CD4-positive, alpha-beta T cell treated with Interleukin-15 for 1 hour (primary cell): ENCODE data around the gene SLC22A7.
"Not testable (repeated sequence)": the region's sequence is repeated elsewhere in the genome, so short reads cannot be mapped to it uniquely, and the experiment has no call there.

Experiments used
- DNase-seq: peaks from one replicate; pipeline ENCODE4 v3.0.0-alpha.2; 2020

Gene SLC22A7

DNA sequence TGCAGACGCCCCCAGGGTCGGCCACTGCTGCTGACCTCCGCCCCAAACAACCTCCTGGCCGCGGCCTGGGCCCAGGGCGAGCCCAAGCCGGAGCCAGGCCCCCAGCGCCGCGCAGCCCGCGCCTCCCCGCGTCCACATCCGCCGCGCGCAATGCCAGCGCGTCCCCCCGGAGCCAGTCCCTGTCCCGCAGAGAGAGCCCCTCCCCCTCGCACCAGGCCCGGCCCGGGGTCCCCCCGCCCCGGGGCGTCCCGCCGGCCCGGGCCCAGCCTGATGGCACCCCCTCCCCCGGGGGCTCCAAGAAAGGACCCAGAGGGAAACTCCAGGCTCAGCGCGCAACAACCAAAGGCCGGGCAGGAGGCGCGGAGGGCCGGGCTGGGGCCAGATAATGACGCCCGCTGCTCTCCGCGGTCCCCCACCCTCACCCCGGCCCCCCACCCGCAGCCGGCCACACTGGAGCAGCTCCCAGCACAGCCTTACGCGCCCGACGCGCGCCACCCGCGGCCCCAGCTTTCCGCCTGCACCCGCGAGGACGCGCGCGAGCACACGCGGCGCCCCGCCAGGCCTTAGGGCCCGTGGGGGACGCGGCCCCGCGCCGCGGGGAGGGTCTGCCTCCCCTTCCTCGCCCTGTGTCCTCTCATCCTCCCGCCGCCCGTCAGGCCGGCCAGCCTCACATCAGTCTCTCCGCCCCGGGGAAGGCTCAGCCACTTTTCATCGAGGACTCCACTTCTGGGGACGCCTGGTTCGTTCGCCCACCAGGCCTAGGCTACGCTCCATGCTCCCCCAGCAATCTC lies 12.9 kb upstream of the SLC22A7 start:
- DNase-seq: no peak

- DNase-seq: no peak
Measured at GRCh38 chr6:43285832-43286231, 12.2 kb upstream of the SLC22A7 start.

DNA sequence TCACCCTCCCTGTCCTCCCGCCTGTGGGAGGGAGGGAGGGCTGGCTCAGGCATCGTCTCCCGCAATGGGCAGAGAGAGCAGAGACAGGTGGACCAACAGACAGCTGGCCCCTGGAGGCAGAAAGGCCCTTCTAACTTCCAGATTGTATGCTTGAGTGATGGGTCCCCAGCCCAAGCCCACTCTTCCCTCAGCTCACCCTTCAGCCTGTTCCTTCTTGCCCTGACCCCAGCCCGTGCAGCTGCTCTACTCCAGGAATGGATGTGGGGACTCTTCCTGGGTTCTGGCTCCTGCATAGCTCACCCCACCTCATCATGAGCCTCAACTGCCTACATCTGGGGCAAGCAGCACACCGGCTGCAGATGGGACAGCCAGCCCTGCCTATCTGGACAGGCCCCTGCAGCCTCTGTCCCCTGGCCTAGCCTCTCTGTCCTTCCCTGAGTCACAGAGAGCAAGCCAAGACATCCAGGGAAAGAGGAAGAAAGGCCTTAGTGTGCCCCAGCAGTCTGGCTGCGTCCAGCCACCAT lies 11.5 kb upstream of the SLC22A7 start:
- DNase-seq: no peak

GRCh38 chr6:43286980-43287716 lies 10.9 kb upstream of the SLC22A7 start:
- no peak for DNase-seq

DNA sequence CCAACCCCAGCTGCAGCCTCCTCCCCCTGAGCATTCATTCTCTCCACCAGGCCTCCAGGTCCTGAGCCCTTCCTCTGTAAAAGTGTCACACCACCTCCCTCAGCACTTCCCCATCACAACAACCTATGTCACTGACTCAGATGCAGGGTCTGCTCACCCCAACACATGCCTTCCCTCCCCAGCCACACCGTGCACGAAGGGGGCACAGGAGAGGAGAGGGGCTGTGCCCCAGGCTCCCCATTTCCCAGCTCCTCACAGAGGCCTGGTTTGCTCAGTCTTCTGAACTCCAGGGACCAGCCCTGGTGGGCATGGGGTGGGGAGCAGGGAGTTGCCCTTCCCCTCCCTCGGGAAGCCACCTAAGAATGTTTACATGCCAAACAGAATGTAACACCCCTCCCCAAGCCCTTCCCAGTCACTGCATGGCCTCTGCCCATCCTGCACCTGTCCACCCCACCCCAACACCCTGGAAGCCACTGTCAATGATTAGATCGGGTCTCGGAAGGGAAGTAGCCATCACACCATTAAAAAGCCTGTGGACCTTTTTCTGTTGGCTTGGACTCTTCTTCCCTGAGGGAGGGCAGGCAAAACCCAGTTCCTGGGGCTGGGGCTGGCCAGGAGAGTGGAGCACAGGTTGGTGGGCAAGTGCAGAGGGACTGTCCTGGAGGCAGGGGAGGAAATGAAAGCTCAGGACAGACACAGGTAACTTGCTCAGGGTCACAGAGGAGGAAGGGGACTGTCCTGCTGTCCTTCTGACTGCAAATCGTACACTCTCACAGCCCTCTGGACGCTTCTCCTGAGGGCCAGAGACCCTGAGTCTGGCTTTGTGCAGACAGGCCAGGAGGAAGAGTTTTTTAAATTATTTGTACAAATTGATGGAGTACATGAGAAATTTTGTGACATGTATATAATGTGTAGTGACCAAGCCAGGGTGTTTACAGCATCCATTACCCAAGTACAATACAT lies 10.1 kb upstream of the SLC22A7 start:
- DNase-seq: no peak

DNA sequence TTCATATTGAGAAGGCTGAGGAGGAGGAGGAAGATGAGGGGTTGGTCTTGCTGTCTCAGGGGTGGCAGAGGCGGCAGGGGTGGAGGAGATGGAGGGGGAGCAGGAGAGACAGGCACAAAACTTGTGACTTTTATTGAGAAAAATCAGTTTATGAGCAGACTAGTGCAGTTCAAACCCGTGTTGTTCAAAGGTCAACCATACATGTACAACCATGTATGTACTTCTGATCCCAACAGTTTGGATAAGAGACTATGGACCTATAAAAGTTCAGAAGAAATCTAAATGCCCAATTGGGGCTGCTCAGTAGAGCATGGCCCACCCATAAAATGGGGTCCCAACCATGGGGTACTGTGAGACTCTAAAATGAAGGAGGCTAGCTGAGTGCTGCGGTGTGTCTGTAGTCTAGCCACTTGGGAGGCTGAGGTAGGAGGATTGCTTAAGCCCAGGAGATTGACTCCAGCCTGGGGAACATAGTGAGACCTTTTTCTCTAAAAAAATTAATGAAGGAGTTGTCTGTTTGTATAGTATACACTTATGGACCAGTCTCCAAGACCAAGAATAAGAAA lies 7.6 kb upstream of the SLC22A7 start:
- no peak for DNase-seq

DNA sequence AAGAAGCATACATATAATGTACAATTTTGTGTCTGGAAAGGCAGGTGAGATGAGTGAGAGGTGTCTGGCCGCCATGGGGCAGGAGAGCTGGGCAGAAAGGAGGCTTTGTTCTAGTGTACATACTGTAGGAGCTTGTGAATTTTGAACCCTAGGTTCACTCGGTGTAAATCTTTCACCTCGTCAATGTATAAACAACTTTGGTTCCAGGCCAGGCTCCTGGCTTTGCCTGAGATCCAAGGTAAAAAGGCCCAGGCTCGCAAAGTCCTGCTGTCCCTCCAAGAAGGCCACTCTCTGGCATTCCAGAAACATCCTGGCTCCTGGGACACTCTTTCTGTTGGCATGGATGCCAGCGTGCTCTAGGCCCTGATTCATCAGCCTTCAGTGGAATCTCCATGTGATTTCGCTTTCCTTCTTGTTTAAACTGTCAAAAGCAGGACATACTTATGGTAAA lies 7.1 kb upstream of the SLC22A7 start:
- no peak for DNase-seq

GRCh38 chr6:43291708-43292107 lies 6.4 kb upstream of the SLC22A7 start:
- DNase-seq: no peak

- DNase-seq: no peak
Measured at GRCh38 chr6:43292341-43292740, 5.7 kb upstream of the SLC22A7 start.

- no peak for DNase-seq
Measured at GRCh38 chr6:43292763-43293318, 5.2 kb upstream of the SLC22A7 start.

GRCh38 chr6:43293698-43294097 lies 4.4 kb upstream of the SLC22A7 start:
- no peak for DNase-seq

- no peak for DNase-seq
Measured at GRCh38 chr6:43294536-43294935, 3.5 kb upstream of the SLC22A7 start.

DNA sequence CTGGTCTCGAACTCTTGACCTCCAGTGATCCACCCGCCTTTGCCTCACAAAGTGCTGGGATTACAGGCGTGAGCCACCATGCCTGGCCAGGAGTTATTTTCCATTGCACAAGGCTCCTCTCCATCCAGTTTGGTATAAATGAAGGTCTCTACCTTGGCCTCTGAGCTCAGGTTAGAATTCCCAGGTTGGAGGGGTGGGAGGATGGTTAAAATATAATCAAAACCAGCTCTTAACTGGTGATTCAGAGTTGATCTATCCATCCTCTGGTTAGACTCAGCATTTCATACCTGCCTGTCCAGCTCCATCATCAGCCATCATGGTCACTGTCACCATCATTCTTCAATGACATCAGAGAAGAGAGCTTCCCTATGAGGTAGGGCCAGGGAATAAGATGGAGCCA lies 2.6 kb upstream of the SLC22A7 start:
- no peak for DNase-seq

- no peak for DNase-seq
Measured at GRCh38 chr6:43296780-43297497, 1.1 kb upstream of the SLC22A7 start.

DNA sequence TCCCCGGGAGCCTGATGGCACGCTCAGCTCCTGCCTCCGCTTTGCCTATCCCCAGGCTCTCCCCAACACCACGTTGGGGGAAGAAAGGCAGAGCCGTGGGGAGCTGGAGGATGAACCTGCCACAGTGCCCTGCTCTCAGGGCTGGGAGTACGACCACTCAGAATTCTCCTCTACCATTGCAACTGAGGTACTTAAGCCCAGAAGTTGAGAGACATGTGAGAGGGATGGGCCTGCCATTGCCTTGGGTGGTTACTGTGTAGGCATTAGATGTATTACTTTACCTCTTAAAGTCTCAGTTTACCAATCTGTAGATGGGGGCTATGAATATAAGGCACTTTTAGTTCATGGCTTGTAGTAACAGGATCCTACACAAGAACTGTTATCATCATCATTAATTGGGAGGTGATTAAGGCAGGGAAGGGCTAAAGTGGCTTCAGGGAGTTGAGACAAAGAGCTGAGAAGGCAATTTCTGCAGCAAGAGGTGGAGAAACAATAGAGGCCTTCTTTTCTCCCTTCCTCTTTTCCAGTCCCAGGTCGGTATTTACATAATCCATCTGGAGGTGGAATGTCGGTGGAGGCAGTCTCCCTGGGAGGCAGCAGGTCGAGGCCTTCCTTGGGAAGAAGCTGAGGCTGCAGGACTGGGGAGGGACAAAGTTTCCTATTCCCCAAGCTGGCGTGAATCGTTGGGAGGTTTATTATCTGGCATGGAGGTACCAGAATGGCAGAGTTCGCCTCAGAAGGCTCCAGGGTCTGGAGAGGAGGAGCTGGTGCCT lies 691 bp downstream of the SLC22A7 start:
- DNase-seq: no peak

DNA sequence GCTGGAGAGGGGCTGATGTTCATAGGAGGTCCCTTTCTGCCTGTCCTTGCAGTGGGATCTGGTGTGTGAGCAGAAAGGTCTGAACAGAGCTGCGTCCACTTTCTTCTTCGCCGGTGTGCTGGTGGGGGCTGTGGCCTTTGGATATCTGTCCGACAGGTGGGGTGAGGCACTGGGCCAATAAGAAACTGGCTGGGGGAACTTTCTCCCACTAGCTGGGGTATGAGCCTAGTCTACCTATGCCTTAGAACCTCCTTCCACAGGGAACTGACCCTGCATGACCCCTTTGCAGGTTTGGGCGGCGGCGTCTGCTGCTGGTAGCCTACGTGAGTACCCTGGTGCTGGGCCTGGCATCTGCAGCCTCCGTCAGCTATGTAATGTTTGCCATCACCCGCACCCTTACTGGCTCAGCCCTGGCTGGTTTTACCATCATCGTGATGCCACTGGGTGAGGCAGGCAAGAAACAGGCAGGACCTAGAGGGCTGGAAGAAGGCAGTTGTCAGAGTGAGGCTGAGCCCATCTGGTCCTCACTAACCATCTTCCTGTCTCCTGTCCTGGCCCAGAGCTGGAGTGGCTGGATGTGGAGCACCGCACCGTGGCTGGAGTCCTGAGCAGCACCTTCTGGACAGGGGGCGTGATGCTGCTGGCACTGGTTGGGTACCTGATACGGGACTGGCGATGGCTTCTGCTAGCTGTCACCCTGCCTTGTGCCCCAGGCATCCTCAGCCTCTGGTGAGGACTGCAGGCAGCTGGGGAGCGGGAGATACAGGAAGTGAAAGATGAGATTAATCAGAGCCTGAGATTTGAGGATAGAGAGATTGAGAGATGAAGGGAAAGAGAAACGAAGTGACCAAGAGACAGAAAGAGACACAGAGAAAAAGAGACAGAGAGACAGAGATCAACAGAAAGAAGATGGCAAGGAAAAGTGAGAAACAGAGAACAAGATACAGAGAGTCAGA lies 1.6 kb downstream of the SLC22A7 start:
- DNase-seq: no peak

GRCh38 chr6:43301081-43301870 lies 3.2 kb downstream of the SLC22A7 start:
- no peak for DNase-seq

DNA sequence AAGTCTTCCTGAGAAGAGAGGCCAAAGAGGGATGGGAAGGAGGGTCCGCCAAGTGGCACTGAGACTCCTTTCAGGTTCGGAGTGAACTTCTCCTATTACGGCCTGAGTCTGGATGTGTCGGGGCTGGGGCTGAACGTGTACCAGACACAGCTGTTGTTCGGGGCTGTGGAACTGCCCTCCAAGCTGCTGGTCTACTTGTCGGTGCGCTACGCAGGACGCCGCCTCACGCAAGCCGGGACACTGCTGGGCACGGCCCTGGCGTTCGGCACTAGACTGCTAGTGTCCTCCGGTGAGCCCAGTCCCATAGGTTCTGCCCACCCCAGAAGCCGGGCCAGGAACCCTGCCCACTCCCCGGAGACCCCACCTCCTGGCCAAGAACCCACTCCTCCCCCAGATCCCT lies 4.1 kb downstream of the SLC22A7 start:
- no peak for DNase-seq

DNA sequence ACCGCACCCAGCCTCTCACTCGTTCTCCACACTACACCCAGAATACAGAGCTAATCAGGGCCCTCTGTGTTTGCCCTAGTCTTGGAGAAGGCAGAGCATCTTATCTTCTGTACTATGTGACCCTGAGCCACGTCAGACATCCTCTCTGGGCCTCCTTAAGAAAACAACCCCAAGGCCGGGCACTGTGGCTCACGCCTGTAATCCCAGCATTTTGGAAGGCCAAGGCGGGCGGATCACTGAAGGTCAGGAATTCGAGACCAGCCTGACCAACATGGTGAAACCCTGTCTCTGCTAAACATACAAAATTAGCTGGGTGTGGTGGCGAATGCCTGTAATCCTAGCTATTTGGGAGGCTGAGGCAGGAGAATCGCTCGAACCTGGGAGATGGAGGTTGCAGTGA lies 4.9 kb downstream of the SLC22A7 start:
- DNase-seq: not testable (repeated sequence)
